Right renal cortex interstitium (tissue), 3 donors: Measurements from ENCODE around the gene DIP2C. TPM values are rescaled to one million over a fixed set of nuclear protein-coding genes. Genes with fewer than 3 reads are reported as not detected.
"Not testable (repeated sequence)": the region's sequence is repeated elsewhere in the genome, so short reads cannot be mapped to it uniquely, and the experiment has no call there.

Experiments
- DNase-seq, 3 donors: peaks; one replicate each; pipeline ENCODE4 v3.0.0-alpha.2; 2013; ENCODE audit warnings: low read depth in 3 of 3, low spot score in 2 of 3
- polyA plus RNA-seq, 3 donors: library from polyadenylated mRNA; unstranded; fragments of 120-200 nt; gene quantifications; one replicate each; pipeline ENCODE4 v1.2.1, GENCODE V29; 2013; ENCODE audit not compliant: insufficient read length in 3 of 3

DIP2C gene
- polyA plus RNA-seq, 3 donors = 19.2 to 22.3 (median 21.0) TPM

- no peak for DNase-seq
These were observed 162.1 kb downstream of the DIP2C start for GRCh38 chr10:527416-527815.

GRCh38 chr10:526651-527312 is 162.7 kb downstream of the DIP2C start:
- no peak for DNase-seq

- DNase-seq = no peak
These were observed 163.7 kb downstream of the DIP2C start for GRCh38 chr10:525565-526315.

GRCh38 chr10:523925-524324 is 165.5 kb downstream of the DIP2C start:
- no peak for DNase-seq

GRCh38 chr10:522350-522749 is 167.1 kb downstream of the DIP2C start:
- no peak for DNase-seq

GRCh38 chr10:521261-522250 is 167.9 kb downstream of the DIP2C start:
- DNase-seq = no peak

- no peak for DNase-seq
These were observed 169.1 kb downstream of the DIP2C start for GRCh38 chr10:520402-520787.

- no peak for DNase-seq
These were observed 169.6 kb downstream of the DIP2C start for GRCh38 chr10:519716-520401.

GRCh38 chr10:519055-519715 is 170.3 kb downstream of the DIP2C start:
- no peak for DNase-seq

GRCh38 chr10:517872-518475 is 171.5 kb downstream of the DIP2C start:
- no peak for DNase-seq

GRCh38 chr10:517241-517830 is 172.1 kb downstream of the DIP2C start:
- no peak for DNase-seq

GRCh38 chr10:516764-517163 is 172.7 kb downstream of the DIP2C start:
- DNase-seq = no peak

- DNase-seq = no peak
These were observed 173.8 kb downstream of the DIP2C start for GRCh38 chr10:515674-516073.

- no peak for DNase-seq
These were observed 175.3 kb downstream of the DIP2C start for GRCh38 chr10:514137-514671.

GRCh38 chr10:513393-513792 is 176.1 kb downstream of the DIP2C start:
- no peak for DNase-seq

GRCh38 chr10:512661-513060 is 176.8 kb downstream of the DIP2C start:
- DNase-seq = not testable (repeated sequence)

GRCh38 chr10:511849-512191 is 177.6 kb downstream of the DIP2C start:
- DNase-seq = no peak

GRCh38 chr10:511101-511848 is 178.2 kb downstream of the DIP2C start:
- peak; percentile 70 to 87 (median 85) for DNase-seq
